OCI-LY3 (cell line): ENCODE data around the gene CDIP1.

Source experiments
- CTCF ChIP-seq: fragments of 200-600, 300-600 bp; sonication (generic); IDR thresholded peaks from 2 replicates; pipeline ENCODE4 v1.5.1; 2014; ENCODE audit warnings: antibody characterized with exemption, low read length, low read depth
- EZH2phosphoT487 ChIP-seq: fragments of 200-600 bp; shearing (Covaris generic); IDR thresholded peaks from 2 replicates; pipeline ENCODE4 v1.6.1; 2018; ENCODE audit warnings: antibody characterized with exemption, mixed run types, low read depth

GRCh38 chr16:4557973-4558372, 19.4 kb upstream of the CDIP1 start:
- no peak for TF ChIP-seq CTCF
- TF ChIP-seq EZH2phosphoT487: no peak
